Natural killer cell treated with Interleukin-12 subunit alpha and Interleukin-12 subunit beta and Interleukin-15 and Interleukin-18, amount 100 ng/mL, for 72 hours (primary cell): Measurements from ENCODE around the gene TP63. TPM values are rescaled to one million over a fixed set of nuclear protein-coding genes. Genes with fewer than 3 reads are reported as not detected.

ENCODE experiments used
- ATAC-seq, 2 donors: fragments of 150-1000 bp; cut with Tn5 transposase in 1 of 2; sonication (Bioruptor Pico), chemical (Tn5 transposase) in 1 of 2; 2 replicates each; pipeline ENCODE4 v1.10.0; 2021
- DNase-seq: peaks from one replicate; pipeline ENCODE4 v3.0.0; 2022; ENCODE audit warnings: low spot score
- H3K27ac Mint-ChIP-seq, 2 donors: 1 replicate in 1 of 2; 2 replicates in 1 of 2; pipeline ENCODE4 v1.8.0; 2022; ENCODE audit warnings: mixed read lengths in 2 of 2, mild to moderate bottlenecking in 1 of 2, moderate library complexity in 1 of 2
- H3K27me3 Mint-ChIP-seq, 2 donors: 1 replicate in 1 of 2; 2 replicates in 1 of 2; pipeline ENCODE4 v1.8.0; 2022; ENCODE audit warnings: mixed read lengths in 2 of 2
- H3K36me3 Mint-ChIP-seq: one replicate; pipeline ENCODE4 v1.8.0; 2022; ENCODE audit warnings: mixed read lengths
- H3K4me1 Mint-ChIP-seq, 2 donors: 1 replicate in 1 of 2; 2 replicates in 1 of 2; pipeline ENCODE4 v1.8.0; 2022; ENCODE audit warnings: low read depth in 2 of 2, mixed read lengths in 2 of 2, mild to moderate bottlenecking in 1 of 2
- H3K4me3 Mint-ChIP-seq: one replicate; pipeline ENCODE4 v1.8.0; 2022; ENCODE audit warnings: mixed read lengths
- H3K9me3 Mint-ChIP-seq: 2 replicates; pipeline ENCODE4 v1.8.0; 2022; ENCODE audit warnings: mixed read lengths
- total RNA-seq, 2 donors: library from RNA; stranded (reverse); gene quantifications; one replicate each; pipeline ENCODE4 v1.2.3, GENCODE V29; 2022

Gene TP63
- total RNA-seq, 2 donors from 2014 or later = not detected

DNA sequence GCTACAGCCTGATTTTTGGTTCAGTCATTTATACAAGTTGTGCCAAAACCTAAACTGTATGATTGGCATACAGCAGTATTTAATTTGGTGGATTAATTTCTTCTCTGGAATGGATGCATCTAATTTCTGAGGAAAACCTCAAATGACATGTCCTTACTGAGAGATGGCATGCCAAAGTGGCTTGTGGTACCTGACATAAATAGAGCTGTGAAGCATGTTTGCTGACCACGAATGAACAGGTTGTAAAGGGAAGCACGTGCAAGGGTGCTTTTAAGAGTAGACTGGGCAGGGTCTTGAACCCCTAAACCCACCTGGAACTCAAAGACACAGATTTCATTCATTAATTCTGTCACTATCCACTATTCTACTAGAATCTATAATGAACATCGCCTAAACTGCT, 77.2 kb downstream of the TP63 start:
- no peak overlapping the region for H3K27ac Mint-ChIP-seq
- no peaks in the 10 kb centered on the region for H3K36me3 Mint-ChIP-seq
- H3K4me1 Mint-ChIP-seq = no peaks in the 10 kb centered on the region
- ATAC-seq (no peak), DNase-seq (no peak)
- no peak overlapping the region for H3K4me3 Mint-ChIP-seq
- H3K9me3 Mint-ChIP-seq = peaks cover 3% of the 10 kb centered on the region
- H3K27me3 Mint-ChIP-seq = peaks cover 0 to 6% of the 10 kb centered on the region in 2 donors

- Mint-ChIP-seq H3K27ac (no peak overlapping the region), H3K9me3 (peaks cover 3% of the 10 kb centered on the region), H3K4me1 (no peaks in the 10 kb centered on the region), H3K4me3 (no peak overlapping the region), H3K36me3 (no peaks in the 10 kb centered on the region), H3K27me3 (peaks cover 0 to 6% of the 10 kb centered on the region in 2 donors)
- ATAC-seq (no peak), DNase-seq (no peak)
Measured at GRCh38 chr3:189710620-189711402, 79.6 kb downstream of the TP63 start.

GRCh38 chr3:189712906-189713483, 81.8 kb downstream of the TP63 start:
- Mint-ChIP-seq H3K27ac (no peak overlapping the region), H3K27me3 (no peaks in the 10 kb centered on the region), H3K4me1 (no peaks in the 10 kb centered on the region), H3K9me3 (peaks cover 3% of the 10 kb centered on the region), H3K36me3 (no peaks in the 10 kb centered on the region), H3K4me3 (no peak overlapping the region)
- DNase-seq = no peak
- ATAC-seq = no peak

- peaks cover 3% of the 10 kb centered on the region for H3K9me3 Mint-ChIP-seq
- no peak overlapping the region for H3K27ac Mint-ChIP-seq
- no peaks in the 10 kb centered on the region for H3K36me3 Mint-ChIP-seq
- no peaks in the 10 kb centered on the region for H3K27me3 Mint-ChIP-seq
- H3K4me3 Mint-ChIP-seq = no peak overlapping the region
- DNase-seq (no peak), ATAC-seq (no peak)
- no peaks in the 10 kb centered on the region for H3K4me1 Mint-ChIP-seq
Measured at GRCh38 chr3:189714991-189715961, 84.1 kb downstream of the TP63 start.

DNA sequence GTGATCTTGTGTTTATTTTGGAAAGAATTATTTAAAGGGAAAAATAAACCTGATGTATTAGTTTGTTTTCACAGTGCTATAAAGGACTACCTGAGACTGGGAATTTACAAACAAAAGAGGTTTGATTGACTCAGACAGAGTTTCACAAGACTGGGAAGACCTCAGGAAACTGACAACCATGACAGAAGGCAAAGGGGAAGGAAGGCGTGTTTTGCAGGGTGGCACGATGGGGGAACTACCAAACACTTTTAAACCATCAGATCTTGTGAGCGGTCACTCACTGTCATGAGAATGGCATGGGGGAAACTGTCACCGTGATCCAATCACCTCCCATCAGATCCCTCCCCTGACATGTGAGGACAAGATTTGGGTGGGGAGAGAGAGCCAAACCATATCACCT, 87.0 kb downstream of the TP63 start:
- H3K27ac Mint-ChIP-seq = no peak overlapping the region
- no peaks in the 10 kb centered on the region for H3K4me1 Mint-ChIP-seq
- no peaks in the 10 kb centered on the region for H3K36me3 Mint-ChIP-seq
- no peaks in the 10 kb centered on the region for H3K27me3 Mint-ChIP-seq
- ATAC-seq (no peak), DNase-seq (no peak)
- no peak overlapping the region for H3K4me3 Mint-ChIP-seq
- no peaks in the 10 kb centered on the region for H3K9me3 Mint-ChIP-seq

GRCh38 chr3:189720736-189721417, 89.7 kb downstream of the TP63 start:
- ATAC-seq (no peak), DNase-seq (no peak)
- H3K9me3 Mint-ChIP-seq = no peaks in the 10 kb centered on the region
- no peaks in the 10 kb centered on the region for H3K36me3 Mint-ChIP-seq
- no peak overlapping the region for H3K27ac Mint-ChIP-seq
- no peak overlapping the region for H3K4me3 Mint-ChIP-seq
- no peaks in the 10 kb centered on the region for H3K27me3 Mint-ChIP-seq
- no peaks in the 10 kb centered on the region for H3K4me1 Mint-ChIP-seq

DNA sequence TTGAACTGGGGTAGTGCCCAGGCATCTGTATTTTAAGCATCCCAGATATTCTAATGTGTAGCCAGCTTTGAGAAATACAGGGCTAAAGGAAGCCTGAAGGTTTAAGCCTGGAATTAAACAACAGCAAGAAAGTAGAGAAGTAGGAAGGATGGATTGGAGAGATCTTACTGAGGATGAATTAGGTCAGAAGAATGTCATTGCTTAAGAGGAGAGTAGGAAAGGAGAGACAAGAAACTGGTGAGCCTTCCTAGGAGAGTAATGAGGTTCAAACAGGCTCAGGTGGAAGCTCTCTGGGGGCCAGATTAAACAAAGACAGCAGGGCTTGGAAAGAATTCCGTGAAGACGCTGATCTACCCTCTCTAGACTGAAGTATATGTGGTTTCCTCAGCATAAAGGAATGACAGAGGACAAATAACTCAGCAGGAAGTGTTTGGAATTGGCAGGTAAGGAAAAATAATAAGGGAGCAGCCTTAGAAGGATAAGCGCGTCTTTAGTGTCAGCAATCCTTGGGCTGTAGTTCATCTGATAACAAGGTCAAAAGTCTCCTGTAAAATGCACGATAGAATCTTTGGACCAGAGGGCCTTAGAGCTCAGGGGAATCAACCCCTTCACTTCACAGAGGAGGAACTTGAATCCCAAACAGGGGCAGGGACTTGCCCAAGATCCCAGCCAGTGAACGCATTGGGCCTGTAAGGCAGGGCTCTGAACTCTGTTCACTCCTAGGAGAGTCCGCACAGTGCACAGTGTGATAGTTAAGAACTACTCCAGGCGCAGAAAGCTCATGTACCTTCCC, 90.9 kb downstream of the TP63 start:
- ATAC-seq (no peak), DNase-seq (no peak)
- H3K9me3 Mint-ChIP-seq = no peaks in the 10 kb centered on the region
- no peaks in the 10 kb centered on the region for H3K4me1 Mint-ChIP-seq
- H3K27me3 Mint-ChIP-seq = no peaks in the 10 kb centered on the region
- no peak overlapping the region for H3K4me3 Mint-ChIP-seq
- H3K27ac Mint-ChIP-seq = no peak overlapping the region
- no peaks in the 10 kb centered on the region for H3K36me3 Mint-ChIP-seq

DNA sequence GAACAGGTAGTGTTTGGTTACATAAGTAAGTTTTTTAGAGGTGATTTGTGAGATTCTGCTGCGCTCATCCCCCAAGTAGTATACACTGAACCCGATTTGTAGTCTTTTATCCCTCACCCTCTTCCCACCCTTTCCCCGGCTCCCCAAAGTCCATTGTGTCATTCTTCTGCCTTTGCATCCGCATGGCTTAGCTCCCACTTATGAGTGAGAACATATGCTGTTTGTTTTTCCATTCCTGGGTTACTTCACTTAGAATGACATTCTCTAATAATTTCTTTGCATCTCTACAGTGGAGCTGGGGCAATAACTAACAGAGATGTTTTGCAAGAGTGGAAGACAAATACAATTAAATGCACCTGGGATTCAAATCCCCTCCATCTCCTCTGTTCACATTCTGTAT, 93.2 kb downstream of the TP63 start:
- no peaks in the 10 kb centered on the region for H3K9me3 Mint-ChIP-seq
- H3K36me3 Mint-ChIP-seq = no peaks in the 10 kb centered on the region
- H3K4me1 Mint-ChIP-seq = no peaks in the 10 kb centered on the region
- peaks cover 0 to 6% of the 10 kb centered on the region in 2 donors for H3K27me3 Mint-ChIP-seq
- DNase-seq (no peak), ATAC-seq (no peak)
- H3K4me3 Mint-ChIP-seq = no peak overlapping the region
- no peak overlapping the region for H3K27ac Mint-ChIP-seq

DNA sequence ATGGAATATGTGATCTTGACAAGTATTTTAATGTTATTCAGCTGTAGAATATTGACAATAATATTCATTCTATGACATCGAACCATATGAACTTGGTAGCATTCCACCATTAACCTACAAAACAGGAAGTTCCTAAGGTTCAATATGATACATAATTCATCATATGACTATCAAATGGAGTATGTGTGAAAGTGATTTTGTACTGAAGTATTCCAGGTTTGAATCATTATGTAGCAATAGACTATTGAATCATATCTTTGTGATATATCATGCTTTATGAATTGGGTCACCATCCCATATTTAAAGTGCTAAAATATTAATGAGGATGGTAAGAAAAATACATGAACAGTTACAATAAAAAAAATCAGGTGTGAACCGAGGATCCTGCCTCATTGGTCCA, 95.1 kb downstream of the TP63 start:
- peak in 1 of 2 donors; percentile 38 for ATAC-seq
- DNase-seq = no peak
- Mint-ChIP-seq H3K36me3 (no peaks in the 10 kb centered on the region), H3K27me3 (peaks cover 0 to 11% of the 10 kb centered on the region in 2 donors), H3K4me3 (no peak overlapping the region), H3K27ac (no peak overlapping the region), H3K9me3 (no peaks in the 10 kb centered on the region), H3K4me1 (no peaks in the 10 kb centered on the region)

DNA sequence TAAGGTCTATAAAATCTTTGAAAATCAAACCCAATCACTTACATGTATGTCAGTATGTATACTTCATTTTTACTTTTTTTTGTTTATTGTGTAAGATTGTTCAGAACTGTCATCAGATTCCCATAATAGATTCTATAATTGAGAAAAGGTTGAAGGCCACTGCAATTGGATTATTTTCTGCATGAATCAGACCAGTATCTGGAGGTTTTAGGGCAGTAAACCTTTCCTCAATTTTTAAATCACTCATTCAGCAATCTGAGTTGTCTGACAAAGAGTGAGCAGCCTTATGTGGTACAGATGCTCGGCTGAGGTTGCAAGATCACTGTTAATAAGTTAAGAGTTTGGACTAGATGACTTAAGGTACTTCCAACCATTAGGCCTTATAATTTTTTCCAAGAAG, 96.0 kb downstream of the TP63 start:
- Mint-ChIP-seq H3K36me3 (no peaks in the 10 kb centered on the region), H3K4me1 (no peaks in the 10 kb centered on the region), H3K27ac (no peak overlapping the region), H3K9me3 (no peaks in the 10 kb centered on the region), H3K4me3 (no peak overlapping the region), H3K27me3 (peaks cover 0 to 11% of the 10 kb centered on the region in 2 donors)
- no peak for DNase-seq
- ATAC-seq = no peak

DNA sequence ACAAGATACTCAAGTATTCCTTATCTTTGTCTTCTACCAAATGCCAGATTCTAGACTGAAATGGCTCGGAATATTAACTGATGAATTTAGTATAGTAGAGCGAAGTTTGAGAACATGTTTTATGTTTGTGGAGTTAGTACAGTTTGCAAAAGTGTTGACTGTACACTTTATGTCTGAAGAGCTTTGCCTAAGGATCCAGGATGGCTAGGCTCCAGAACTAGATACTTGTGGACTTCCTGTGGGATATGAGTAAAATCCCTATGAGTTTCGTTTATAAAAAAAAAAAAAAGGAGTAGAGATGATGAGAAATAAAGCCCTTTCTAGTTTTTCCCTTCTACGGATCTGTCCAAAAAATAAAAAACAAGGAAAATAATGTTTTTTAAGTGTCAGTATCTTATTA, 96.7 kb downstream of the TP63 start:
- Mint-ChIP-seq H3K36me3 (no peaks in the 10 kb centered on the region), H3K4me1 (no peaks in the 10 kb centered on the region), H3K9me3 (no peaks in the 10 kb centered on the region), H3K27me3 (peaks cover 0 to 11% of the 10 kb centered on the region in 2 donors), H3K4me3 (no peak overlapping the region), H3K27ac (no peak overlapping the region)
- no peak for DNase-seq
- ATAC-seq = no peak

DNA sequence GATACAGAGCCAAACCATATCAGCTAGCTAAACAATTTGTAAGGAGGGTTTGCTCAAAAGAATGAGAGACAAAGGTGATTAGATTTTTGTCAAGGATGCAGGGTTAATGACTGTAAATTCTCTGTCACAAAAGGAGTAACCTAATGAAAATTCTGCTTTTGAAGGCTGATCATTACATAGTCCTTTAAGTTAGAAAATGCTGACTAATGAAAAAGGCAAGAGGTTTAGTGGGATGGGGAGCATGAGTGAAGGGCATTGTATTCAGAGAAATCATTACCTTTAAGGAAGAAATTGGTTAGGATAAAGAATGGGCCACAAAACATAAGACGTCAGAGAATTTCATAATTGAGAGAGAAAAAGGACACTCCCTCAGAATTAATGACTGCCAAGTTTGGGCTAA, 97.7 kb downstream of the TP63 start:
- H3K4me1 Mint-ChIP-seq = no peaks in the 10 kb centered on the region
- ATAC-seq = no peak
- no peak overlapping the region for H3K4me3 Mint-ChIP-seq
- no peaks in the 10 kb centered on the region for H3K9me3 Mint-ChIP-seq
- H3K36me3 Mint-ChIP-seq = no peaks in the 10 kb centered on the region
- DNase-seq = no peak
- no peak overlapping the region for H3K27ac Mint-ChIP-seq
- H3K27me3 Mint-ChIP-seq = peaks cover 0 to 11% of the 10 kb centered on the region in 2 donors

DNA sequence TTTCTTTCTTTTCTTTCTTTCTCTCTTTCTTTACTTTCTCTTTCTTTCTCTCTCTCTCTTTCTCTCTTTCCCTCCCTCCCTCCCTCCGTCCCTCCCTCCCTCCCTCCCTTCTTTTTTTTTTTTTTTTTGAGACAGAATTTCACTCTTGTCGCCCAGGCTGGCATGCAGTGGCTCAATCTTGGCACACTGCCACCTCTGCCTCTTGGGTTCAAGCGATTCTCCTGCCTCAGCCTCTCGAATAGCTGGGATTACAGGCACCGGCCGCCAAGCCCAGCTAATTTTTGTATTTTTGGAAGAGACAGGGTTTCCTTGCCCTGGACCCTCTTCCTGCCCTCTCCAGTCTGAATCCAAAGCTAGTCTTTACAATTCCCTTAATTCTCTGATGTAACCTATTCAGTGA, 102.9 kb downstream of the TP63 start:
- Mint-ChIP-seq H3K36me3 (no peaks in the 10 kb centered on the region), H3K27ac (no peak overlapping the region), H3K4me3 (no peak overlapping the region), H3K4me1 (no peaks in the 10 kb centered on the region), H3K9me3 (peaks cover 11% of the 10 kb centered on the region), H3K27me3 (peaks cover 0 to 17% of the 10 kb centered on the region in 2 donors)
- ATAC-seq (no peak), DNase-seq (no peak)
